Suprapubic skin (tissue), 3 donors: ENCODE results near the gene RNF150.

Experiments used
- CTCF ChIP-seq, 2 donors: fragments of 200-600 bp in 1 of 2; fragments of 450-650 bp in 1 of 2; sonication (generic) in 1 of 2; IDR thresholded peaks; one replicate each; pipeline ENCODE4 v1.5.1; 2016 to 2019; ENCODE audit warnings: antibody characterized with exemption in 2 of 2, mild to moderate bottlenecking in 1 of 2, moderate library complexity in 1 of 2
- POLR2A ChIP-seq, 2 donors: fragments of 450-650 bp; IDR thresholded peaks; one replicate each; pipeline ENCODE4 v1.6.1; 2017; ENCODE audit warnings: antibody characterized with exemption in 2 of 2, mild to moderate bottlenecking in 2 of 2, moderate library complexity in 2 of 2

GRCh38 chr4:141026900-141027299, 106.4 kb downstream of the RNF150 start:
- TF ChIP-seq CTCF (IDR thresholded peaks at IDR 0.05) = no peak
- no peak for TF ChIP-seq POLR2A (IDR thresholded peaks at IDR 0.05)
